Hypothalamus (tissue), 51 donors: ENCODE measurements around the gene NHLH2.

ENCODE experiments used
- DNase-seq, 51 donors: peaks; one replicate each; lab custom pipeline; 2025; lab: John Stamatoyannopoulos, UW

The NHLH2 gene

GRCh38 chr1:115839029-115839678 lies 1.8 kb downstream of the NHLH2 start:
- peak in 24 of 51 donors; percentile 19 to 67 (median 38) for DNase-seq

DNA sequence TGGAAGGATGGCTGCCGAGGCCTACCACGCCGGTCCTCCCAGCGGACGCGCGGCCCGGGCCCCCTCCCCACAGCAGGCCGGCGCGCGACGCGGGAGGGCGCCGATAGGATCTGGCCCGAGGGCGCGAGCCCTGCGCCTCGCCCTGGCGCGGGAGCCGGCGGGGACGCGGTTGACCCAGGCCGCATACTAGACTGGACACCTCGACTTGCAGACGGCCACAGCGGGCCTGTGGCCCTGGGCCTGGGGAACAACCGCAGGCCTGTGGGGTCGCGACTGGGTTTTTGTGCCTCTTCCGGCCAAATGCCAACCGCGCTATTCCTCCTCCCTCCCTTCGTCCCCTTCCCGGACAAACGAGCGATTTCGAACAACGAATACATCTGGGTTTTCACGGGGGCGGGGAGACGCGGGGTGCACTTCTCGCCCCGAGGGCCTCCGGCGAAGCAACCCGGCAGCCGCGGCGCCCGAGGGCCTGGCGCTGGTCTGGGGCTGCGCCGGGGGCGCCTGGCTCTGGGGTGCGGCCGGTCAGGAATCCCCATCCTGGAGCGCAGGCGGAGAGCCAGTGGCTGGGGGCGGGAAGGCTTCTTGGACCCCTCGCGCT lies 2.4 kb downstream of the NHLH2 start:
- peak in 20 of 51 donors; percentile 17 to 67 (median 46) for DNase-seq

DNA sequence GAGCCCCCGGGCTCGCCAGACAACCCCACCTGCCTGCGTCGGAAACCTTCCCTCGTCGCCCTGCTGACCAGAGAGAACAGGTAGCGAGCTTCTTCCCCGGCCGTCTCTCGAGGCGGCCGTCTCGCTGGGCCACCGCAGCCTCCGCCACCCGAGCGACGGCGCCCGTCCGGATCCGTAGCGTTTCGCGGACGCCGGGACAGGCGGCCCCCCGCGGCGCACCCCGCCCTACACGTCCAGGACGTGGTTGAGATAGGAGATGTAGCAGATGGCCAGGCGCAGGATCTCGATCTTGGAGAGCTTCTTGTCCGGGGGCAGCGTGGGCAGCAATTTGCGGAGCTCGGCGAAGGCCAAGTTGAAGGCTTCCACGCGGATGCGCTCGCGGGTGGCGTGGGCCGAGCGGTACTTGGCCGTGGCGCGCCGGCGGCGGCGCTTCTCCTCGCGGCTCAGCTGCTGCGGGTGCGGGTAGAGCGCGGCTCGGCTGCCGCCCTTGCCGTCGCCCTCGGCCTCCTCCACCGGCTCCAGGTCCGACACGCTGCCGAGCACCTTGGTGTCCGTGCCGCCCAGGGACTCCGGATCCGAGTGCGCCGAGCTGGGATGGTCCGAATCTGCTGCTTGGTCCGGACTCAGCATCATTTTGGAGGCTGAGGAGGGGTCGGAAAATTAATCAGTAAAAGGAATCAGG lies 3.0 kb downstream of the NHLH2 start:
- DNase-seq, result peak in 13 of 51 donors; percentile 10 to 67 (median 45)

DNA sequence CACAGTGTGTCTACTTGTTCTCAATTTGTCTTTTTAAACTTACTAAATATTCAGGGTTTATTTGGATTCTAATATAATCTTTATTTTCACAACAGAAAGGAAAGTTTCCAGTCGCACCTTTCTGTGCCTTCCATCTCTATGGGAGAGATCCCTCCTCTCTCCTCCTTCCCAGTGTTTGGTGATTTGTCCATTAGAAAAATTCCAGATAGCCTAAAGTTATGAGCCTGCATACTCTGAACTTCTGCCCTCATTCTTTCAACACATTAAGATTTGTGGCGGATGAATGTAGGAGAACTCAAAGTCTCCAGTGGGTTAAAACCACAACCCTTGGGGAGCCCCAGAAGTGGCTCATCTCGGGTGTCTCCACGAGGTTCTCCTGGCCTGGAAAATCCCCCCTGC lies 3.6 kb downstream of the NHLH2 start:
- DNase-seq, result no peak

- peak in 2 of 51 donors; percentile 6 to 9 for DNase-seq
Observed at GRCh38 chr1:115833856-115834255, 7.1 kb downstream of the NHLH2 start.

DNA sequence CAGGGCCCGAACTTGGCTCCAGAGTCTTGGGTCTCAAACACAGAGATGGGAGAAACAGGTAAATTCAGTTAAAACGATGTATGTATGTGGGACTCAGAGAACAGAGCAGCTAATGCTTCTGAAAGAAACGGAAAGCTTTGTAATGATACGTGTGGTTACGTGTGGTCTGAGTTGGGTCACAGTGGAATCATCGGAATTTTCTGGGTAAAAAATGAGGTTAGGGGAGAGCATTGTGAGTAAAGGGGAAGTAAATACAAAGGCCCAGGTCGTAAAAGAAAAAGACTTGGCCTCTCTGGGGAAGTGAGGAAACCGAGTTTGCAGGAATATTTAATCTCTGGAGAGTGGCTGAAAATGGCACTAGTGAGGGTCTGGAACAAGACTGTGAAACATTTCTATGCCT lies 8.3 kb downstream of the NHLH2 start:
- DNase-seq, result no peak

GRCh38 chr1:115830963-115831362 lies 10.0 kb downstream of the NHLH2 start:
- DNase-seq, result no peak

GRCh38 chr1:115829947-115830346 lies 11.0 kb downstream of the NHLH2 start:
- DNase-seq, result no peak

DNA sequence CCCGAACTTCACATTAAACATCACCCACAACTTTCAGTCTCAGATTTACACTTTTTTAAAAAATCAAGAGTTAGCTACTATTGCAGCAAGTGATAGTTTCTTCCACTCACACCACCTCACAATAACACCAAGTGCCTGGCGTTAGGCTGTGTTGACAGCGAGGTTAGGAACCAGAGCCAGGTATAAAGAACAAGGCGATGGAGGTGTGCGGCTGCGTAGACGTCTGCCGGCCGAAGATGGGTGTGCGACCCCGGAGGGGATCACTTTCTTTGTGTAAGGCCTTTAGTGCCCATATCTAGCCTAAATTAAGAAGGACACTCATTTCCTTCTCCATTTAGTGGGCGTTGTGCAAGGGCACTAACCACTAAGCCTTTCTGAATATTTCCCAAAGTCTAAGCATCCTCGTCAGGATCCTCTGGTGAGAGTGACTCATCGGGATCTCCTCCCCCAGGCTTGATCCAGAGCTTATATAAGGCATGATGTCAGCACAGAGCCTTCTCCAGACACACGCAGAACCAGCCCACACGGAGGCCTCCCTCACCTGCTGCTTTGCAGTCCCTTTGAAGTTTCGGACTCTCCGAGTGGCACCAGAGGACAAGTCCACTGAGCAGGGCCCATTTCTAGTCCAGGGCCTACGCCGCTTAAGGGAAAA lies 11.8 kb downstream of the NHLH2 start:
- peak in 6 of 51 donors; percentile 4 to 36 (median 18) for DNase-seq

GRCh38 chr1:115828101-115829022 lies 12.6 kb downstream of the NHLH2 start:
- DNase-seq, result peak in 9 of 51 donors; percentile 16 to 51 (median 39)

GRCh38 chr1:115827452-115828044 lies 13.4 kb downstream of the NHLH2 start:
- DNase-seq, result no peak

DNA sequence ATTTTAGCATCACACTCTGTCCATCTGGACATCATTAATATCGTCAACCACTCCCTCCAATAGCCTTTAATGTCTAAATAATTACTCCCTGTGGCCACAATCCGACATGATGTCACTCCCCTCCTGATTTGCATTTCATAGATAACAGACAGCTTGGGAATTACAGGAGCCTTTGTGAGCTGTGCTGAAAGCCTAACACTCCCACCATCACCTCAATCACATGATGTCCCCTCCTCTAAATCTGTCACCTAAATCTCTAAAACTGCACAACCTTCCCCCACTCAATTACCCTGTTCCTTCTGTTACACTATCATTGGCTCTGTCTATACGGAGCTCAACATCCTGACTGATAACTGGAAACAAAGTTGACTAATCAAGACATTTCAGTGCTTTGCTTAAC lies 14.3 kb downstream of the NHLH2 start:
- DNase-seq, result no peak

DNA sequence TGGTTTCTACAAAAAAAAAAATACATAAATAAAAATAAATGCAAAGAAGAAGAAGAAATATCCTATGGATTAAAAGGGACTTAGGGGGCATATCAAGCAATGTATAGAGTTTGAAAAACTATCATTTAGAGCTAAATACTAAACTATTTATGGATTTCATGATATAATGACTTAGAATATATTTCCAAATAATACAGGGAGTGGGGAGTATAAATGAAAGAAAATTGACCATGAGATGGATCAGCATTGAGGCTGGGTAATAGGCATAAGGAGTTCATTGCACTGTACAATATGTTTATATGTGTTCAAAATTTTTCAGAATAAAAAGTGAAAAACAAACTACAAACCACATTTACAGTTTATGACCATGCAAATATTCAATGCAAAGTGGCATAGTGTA lies 18.8 kb downstream of the NHLH2 start:
- DNase-seq, result no peak

DNA sequence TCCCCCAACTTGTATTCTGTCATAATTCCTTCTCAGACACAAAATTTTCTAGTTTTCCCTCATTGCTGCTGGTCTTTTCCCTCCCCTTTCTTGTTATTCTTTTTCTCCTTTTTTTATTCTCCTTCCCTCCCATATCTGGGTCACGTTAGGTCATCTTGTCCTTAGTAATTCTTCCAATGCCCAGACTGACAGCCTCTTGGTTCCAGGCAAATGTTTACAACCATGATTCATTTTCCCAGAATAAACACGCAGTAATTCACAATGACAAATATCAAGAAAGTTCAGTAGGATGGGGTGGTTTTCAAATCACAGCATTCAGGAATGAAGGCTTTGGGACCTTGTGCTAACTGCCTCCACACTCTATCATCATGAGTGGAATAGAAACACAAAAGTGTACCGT lies 25.2 kb downstream of the NHLH2 start:
- DNase-seq, result no peak

DNA sequence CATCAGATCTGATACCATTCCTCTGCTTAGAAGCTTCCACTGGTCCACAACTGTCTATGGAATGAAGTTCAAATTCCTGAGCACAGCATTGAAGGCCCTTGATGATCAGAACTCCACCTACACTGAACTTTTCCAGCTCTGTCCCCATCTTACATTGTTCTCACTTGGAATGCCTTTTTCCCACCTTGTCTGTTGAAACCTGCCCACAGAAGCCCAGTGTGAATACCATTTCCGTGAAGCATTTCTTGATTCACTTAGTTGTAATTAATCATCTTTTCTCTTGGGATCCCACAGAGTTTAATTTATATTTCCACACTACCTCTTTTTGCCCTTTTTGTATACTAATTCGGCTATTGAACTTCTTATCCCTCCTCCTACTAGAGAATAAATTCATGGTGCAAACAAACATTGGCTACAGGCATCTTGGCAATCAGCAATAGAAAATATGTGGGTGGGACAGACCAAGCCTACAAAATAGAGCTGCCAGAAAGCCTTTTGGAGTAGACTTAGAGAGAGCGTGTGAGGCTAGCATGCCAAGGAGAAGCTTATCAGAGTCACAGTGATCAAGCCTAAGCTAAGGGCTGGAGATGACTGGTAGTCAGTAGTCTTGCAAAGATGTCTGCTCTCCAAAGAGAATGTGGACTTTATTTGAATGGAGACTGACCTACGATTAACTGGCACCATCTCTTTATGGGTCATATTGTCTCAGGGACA lies 26.1 kb downstream of the NHLH2 start:
- DNase-seq, result no peak

- no peak for DNase-seq
Observed at GRCh38 chr1:115813727-115814126, 27.2 kb downstream of the NHLH2 start.

- DNase-seq, result no peak
Observed at GRCh38 chr1:115811140-115811828, 29.6 kb downstream of the NHLH2 start.

DNA sequence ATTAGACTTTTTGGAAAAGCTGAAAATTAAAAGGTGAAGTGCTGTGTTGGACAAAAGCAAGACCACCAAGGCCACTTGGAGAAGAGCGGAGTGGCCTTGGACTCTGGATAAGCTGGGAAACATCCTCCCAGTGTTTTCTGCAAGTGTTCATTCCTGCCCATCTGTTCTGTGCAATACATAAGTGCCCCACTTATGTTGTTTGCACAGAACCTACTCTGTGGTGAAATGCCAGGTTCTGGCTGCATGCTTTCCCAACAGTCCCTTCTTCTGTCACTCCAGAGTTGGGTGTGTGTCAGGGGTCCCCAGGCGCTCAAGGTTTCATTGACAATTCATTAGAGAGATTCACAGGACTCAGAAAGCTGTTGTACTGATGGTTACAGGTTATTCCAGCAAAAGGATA lies 30.3 kb downstream of the NHLH2 start:
- DNase-seq, result no peak

- no peak for DNase-seq
Observed at GRCh38 chr1:115809847-115810246, 31.1 kb downstream of the NHLH2 start.
